HepG2 (cell line): Measurements from ENCODE around the gene RASL10A. TPM values are rescaled to one million over a fixed set of nuclear protein-coding genes. Genes with fewer than 3 reads are reported as not detected.

Source experiments
- ATAC-seq: fragments of 200-7000 bp; cut with Tn5 transposase; 3 replicates; pipeline ENCODE4 v1.9.1; 2020; ENCODE audit warnings: mild to moderate bottlenecking, moderate library complexity
- BruUV-seq: library from RNA; stranded (reverse); fragments of 400-500 nt; replicated peaks from 2 replicates; lab custom pipeline; 2021; lab: Mats Ljungman, UMichigan
- CTCF ChIA-PET: fragments of 300-600 bp; formaldehyde crosslinking; extraction: SDS; loops from one replicate; lab custom pipeline; 2021; ENCODE audit warnings: low total read pairs, inconsistent platforms, low intra/inter-chr PET ratio; lab: Yijun Ruan, JAX
- POLR2A ChIA-PET: fragments of 350-600 bp; sonication (Branson Sonifier 250); formaldehyde crosslinking; loops from one replicate; lab custom pipeline; 2020; ENCODE audit warnings: antibody characterized with exemption, inconsistent platforms; lab: Yijun Ruan, JAX
- DNase-seq: peaks from one replicate; pipeline ENCODE4 v3.0.0-alpha.2; 2015; ENCODE audit warnings: low spot score
- FAIRE-seq: peaks from 3 replicates; lab custom pipeline; 2011; peaks lifted over from hg19 to GRCh38; lab: Jason Lieb, UNC
- H2AFZ ChIP-seq: one replicate; pipeline ENCODE4 v1.6.1; 2011; ENCODE audit warnings: low read length, inconsistent platforms
- H3K27ac ChIP-seq: fragments of 300-600 bp; 3 replicates; pipeline ENCODE4 v1.8.0; 2011; ENCODE audit warnings: mixed run types, mild to moderate bottlenecking, mixed read lengths, low read length, inconsistent platforms; ENCODE audit not compliant: insufficient read depth; ENCODE audit errors: extremely low read length
- H3K27me3 ChIP-seq, 2 experiments: fragments of 200-600 bp in 1 of 2; 2 replicates in 1 of 2; 3 replicates in 1 of 2; pipeline versions ENCODE4 v1.6.0 to v1.8.0; 2011; ENCODE audit warnings: low read length in 2 of 2, mild to moderate bottlenecking in 2 of 2, moderate library complexity in 2 of 2, inconsistent platforms in 1 of 2; ENCODE audit not compliant: insufficient read depth in 2 of 2, control insufficient read depth in 1 of 2
- H3K36me3 ChIP-seq, 2 experiments: fragments of 200-600 bp in 1 of 2; replicated peaks in 1 of 2; 2 replicates in 1 of 2; 3 replicates in 1 of 2; pipeline versions ENCODE4 v1.5.1 to v1.8.0; 2011; ENCODE audit warnings: low read length in 2 of 2, inconsistent platforms in 1 of 2; ENCODE audit not compliant: insufficient read depth in 2 of 2, control insufficient read depth in 1 of 2
- H3K4me1 ChIP-seq: 2 replicates; pipeline ENCODE4 v1.5.1; 2012; ENCODE audit warnings: low read length, inconsistent platforms; ENCODE audit not compliant: insufficient read depth
- H3K4me2 ChIP-seq: 2 replicates; pipeline ENCODE4 v1.6.0; 2011; ENCODE audit warnings: low read depth, low read length, inconsistent platforms
- H3K4me3 ChIP-seq, 3 experiments: fragments of 200-600 bp in 1 of 3; sonication (generic), shearing (Covaris generic) in 1 of 3; replicated peaks in 1 of 3; 2 replicates each; pipeline ENCODE4 v1.5.1; 2011 to 2016; ENCODE audit warnings: low read length in 3 of 3, inconsistent platforms in 2 of 3, low read depth in 2 of 3, mild to moderate bottlenecking in 2 of 3, control low read depth in 1 of 3, mixed read lengths in 1 of 3; ENCODE audit not compliant: insufficient read depth in 1 of 3
- H3K79me2 ChIP-seq: one replicate; pipeline ENCODE4 v1.6.1; 2011; ENCODE audit warnings: low read length, inconsistent platforms; ENCODE audit not compliant: insufficient read depth
- H3K9ac ChIP-seq: 2 replicates; pipeline ENCODE4 v1.6.0; 2011; ENCODE audit warnings: mild to moderate bottlenecking, low read depth, low read length, inconsistent platforms; ENCODE audit not compliant: insufficient read depth
- H3K9me3 ChIP-seq: 2 replicates; pipeline ENCODE4 v1.5.1; 2012; ENCODE audit warnings: mild to moderate bottlenecking, low read length
- H4K20me1 ChIP-seq: 2 replicates; pipeline ENCODE4 v1.6.0; 2011; ENCODE audit warnings: inconsistent platforms, mild to moderate bottlenecking, low read length, moderate library complexity; ENCODE audit not compliant: insufficient read depth
- BCL3 ChIP-seq: sonication (generic); formaldehyde crosslinking; IDR thresholded peaks from 2 replicates; pipeline ENCODE4 v1.5.1; 2020; ENCODE audit warnings: mild to moderate bottlenecking, missing genetic modification reagents, moderate library complexity
- CTCF ChIP-seq: sonication (generic); formaldehyde crosslinking; IDR thresholded peaks from 2 replicates; pipeline ENCODE4 v1.5.0; 2020; ENCODE audit warnings: mild to moderate bottlenecking, missing genetic modification reagents, moderate library complexity
- ELF1 ChIP-seq: sonication (generic); formaldehyde crosslinking; IDR thresholded peaks from 2 replicates; pipeline ENCODE4 v1.4.0; 2020; ENCODE audit warnings: missing genetic modification reagents
- FOXA1 ChIP-seq, 2 experiments: fragments of 450-650 bp in 1 of 2; sonication (generic) in 1 of 2; formaldehyde crosslinking in 1 of 2; IDR thresholded peaks; 2 replicates each; pipeline versions ENCODE4 v1.4.0 to v1.6.1; 2016 to 2020; ENCODE audit warnings: missing genetic modification reagents in 1 of 2
- SAP130 ChIP-seq: IDR thresholded peaks from 2 replicates; pipeline ENCODE4 v1.6.1; 2016; ENCODE audit warnings: low read depth
- STAG1 ChIP-seq: sonication (generic); formaldehyde crosslinking; IDR thresholded peaks from 2 replicates; pipeline ENCODE4 v1.4.0; 2020; ENCODE audit warnings: missing genetic modification reagents
- ZBTB20 ChIP-seq: sonication (generic); formaldehyde crosslinking; IDR thresholded peaks from 2 replicates; pipeline ENCODE4 v1.8.1; 2023; ENCODE audit warnings: missing genetic modification reagents, low read depth, mild to moderate bottlenecking, borderline replicate concordance
- ZBTB46 ChIP-seq: sonication (generic); formaldehyde crosslinking; IDR thresholded peaks from 2 replicates; pipeline ENCODE4 v1.4.0; 2020; ENCODE audit warnings: mild to moderate bottlenecking, missing genetic modification reagents, borderline replicate concordance
- ZNF30 ChIP-seq: sonication (generic); formaldehyde crosslinking; IDR thresholded peaks from 2 replicates; pipeline ENCODE4 v1.5.0; 2020; ENCODE audit warnings: mild to moderate bottlenecking, missing genetic modification reagents
- ZNF501 ChIP-seq: sonication (generic); formaldehyde crosslinking; IDR thresholded peaks from 2 replicates; pipeline ENCODE4 v1.5.1; 2020; ENCODE audit warnings: mild to moderate bottlenecking, moderate library complexity, missing genetic modification reagents
- ZNF790 ChIP-seq: sonication (generic); formaldehyde crosslinking; IDR thresholded peaks from 2 replicates; pipeline ENCODE4 v1.8.0; 2022; ENCODE audit warnings: missing genetic modification reagents, mild to moderate bottlenecking, borderline replicate concordance
- ZSCAN30 ChIP-seq: sonication (generic); formaldehyde crosslinking; IDR thresholded peaks from 2 replicates; pipeline ENCODE4 v1.5.0; 2020; ENCODE audit warnings: mild to moderate bottlenecking, missing genetic modification reagents
- ZSCAN9 ChIP-seq: IDR thresholded peaks from 2 replicates; pipeline ENCODE4 v1.6.1; 2016; ENCODE audit warnings: borderline replicate concordance
- WGBS: methylation state at CpG from one replicate; pipeline ENCODE4 v1.1.6; 2017; ENCODE audit warnings: low lambda C conversion rate; 5-methylcytosine and 5-hydroxymethylcytosine counted together
- in situ Hi-C: cut with HindIII; loops from 2 replicates; pipeline ENCODE4 v1.10.0; 2017; ENCODE audit warnings: low pct_unique_long_range_greater_than_20kb; ENCODE audit not compliant: extremely low pct_ligation_motif_present
- intact Hi-C: fragments of 100-400 bp; cut with micrococcal nuclease; formaldehyde crosslinking; loops from one replicate; pipeline ENCODE4 v1.10.0; 2022; ENCODE audit not compliant: unreplicated experiment
- polyA plus RNA-seq, 8 experiments: library from polyadenylated mRNA; depleted of rRNA in 3 of 8; stranded (reverse) in 7 of 8; unstranded in 1 of 8; fragments of >200 nt; fragmentation: Illumina TruSeq in 4 of 8; extraction: Trizol in 4 of 8; gene quantifications; 2 replicates each; pipeline versions ENCODE4 v1.2.1 to v1.2.3, GENCODE V29; 2011 to 2016; ENCODE audit warnings: low read depth in 4 of 8, missing spikeins in 1 of 8, mixed read lengths in 1 of 8; ENCODE audit not compliant: insufficient read depth in 1 of 8
- total RNA-seq, 5 experiments: library from RNA; depleted of rRNA; stranded (reverse); fragments of >200 nt; fragmentation: Illumina TruSeq; extraction: Trizol; gene quantifications; 2 replicates each; pipeline ENCODE4 v1.2.3, GENCODE V29; 2016; ENCODE audit warnings: low read depth in 1 of 5
- TF ChIP-seq, protein P1 (sequence below): sonication (generic); formaldehyde crosslinking; IDR thresholded peaks from 2 replicates; pipeline ENCODE4 v1.4.0; 2020; ENCODE audit warnings: mild to moderate bottlenecking, missing genetic modification reagents
- TF ChIP-seq, protein P2 (sequence below): sonication (generic); formaldehyde crosslinking; IDR thresholded peaks from 2 replicates; pipeline ENCODE4 v1.4.0; 2020; ENCODE audit warnings: low read depth, mild to moderate bottlenecking, missing genetic modification reagents
- TF ChIP-seq, protein P3 (sequence below): sonication (generic); formaldehyde crosslinking; IDR thresholded peaks from 2 replicates; pipeline ENCODE4 v1.5.0; 2020; ENCODE audit warnings: missing genetic modification reagents

RASL10A gene
- total and polyA plus RNA-seq, 2 of the 13 experiments (the other 11 are each of a cell fraction or from before 2014, with no cell fraction given), result 0.05 to 0.22 TPM

- no peak for TF ChIP-seq ZBTB46 (CRISPR knock-in tag)
These were observed 8.1 kb upstream of the RASL10A start (continued) for GRCh38 chr22:29323641-29324040.

DNA sequence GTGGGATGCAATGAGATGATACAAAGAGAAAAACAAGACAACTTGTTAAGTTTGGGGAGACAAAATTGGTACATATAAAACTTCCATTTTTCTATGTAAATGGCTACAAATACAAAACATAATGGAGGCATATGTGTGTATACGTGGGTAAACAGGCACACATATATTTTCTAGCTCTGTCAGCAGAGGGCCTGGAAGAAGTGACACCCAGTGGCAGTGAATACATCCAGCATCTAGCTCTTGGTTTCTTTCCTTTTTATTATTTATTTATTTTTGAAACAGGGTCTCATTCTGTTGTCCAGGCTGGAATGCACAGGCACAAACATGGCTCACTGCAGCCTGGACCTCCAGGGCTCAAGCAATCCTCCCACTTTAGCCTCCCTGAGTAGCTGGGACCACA, 5.0 kb upstream of the RASL10A start:
- ATAC-seq (peak; percentile 80), FAIRE-seq (no peak), DNase-seq (peak; percentile 50)
- H2AFZ ChIP-seq, result no peak overlapping the region
- no TSS peak for BruUV-seq
- H3K4me3 ChIP-seq, result no peak overlapping the region
- no peak overlapping the region for H3K4me2 ChIP-seq
- H3K4me1 ChIP-seq, result no peaks in the 10 kb centered on the region
- no peak overlapping the region for H3K27ac ChIP-seq
- ChIA-PET POLR2A (interaction anchor here (1.0 kb wide), 1 partner anchor 17 kb away, joined by 3 read pairs; no protein-coding TSS in a partner anchor), CTCF (no interaction called here)
- H3K79me2 ChIP-seq, result no peaks in the 10 kb centered on the region
- H4K20me1 ChIP-seq, result no peaks in the 10 kb centered on the region; the same call in 1 of the 2 replicates
- intact Hi-C loops, result no loop called here
- in situ Hi-C loops, result no loop called here
- no peaks in the 10 kb centered on the region for H3K9me3 ChIP-seq
- H3K9ac ChIP-seq, result no peak overlapping the region
- WGBS, result 9% methylated on average over 1 of the region's 1 CpG
- H3K27me3 ChIP-seq, result peaks cover 2 to 17% of the 10 kb centered on the region in 2 experiments
- no peaks in the 10 kb centered on the region for H3K36me3 ChIP-seq
- TF ChIP-seq, protein P1, sequence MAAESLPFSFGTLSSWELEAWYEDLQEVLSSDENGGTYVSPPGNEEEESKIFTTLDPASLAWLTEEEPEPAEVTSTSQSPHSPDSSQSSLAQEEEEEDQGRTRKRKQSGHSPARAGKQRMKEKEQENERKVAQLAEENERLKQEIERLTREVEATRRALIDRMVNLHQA, result no peak
- TF ChIP-seq ELF1 (CRISPR knock-in tag) (no peak), ZSCAN30 (CRISPR knock-in tag) (no peak), STAG1 (CRISPR knock-in tag) (peak; percentile 30), SAP130 (CRISPR knock-in tag) (0 out of 2 replicates have a peak, but pooled peaks have one; percentile 17), ZNF790 (CRISPR knock-in tag) (no peak), CTCF (CRISPR knock-in tag) (peak; percentile 16; the same call in 1 of the 2 replicates), ZBTB20 (no peak), ZNF501 (CRISPR knock-in tag) (0 out of 2 replicates have a peak, but pooled peaks have one; percentile 16), FOXA1 (IDR thresholded peaks at IDR 0.05) (no peak), FOXA1 (CRISPR knock-in tag; IDR thresholded peaks at IDR 0.05) (0 out of 2 replicates have a peak, but pooled peaks have one; percentile 8), ZNF30 (CRISPR knock-in tag) (no peak), ZSCAN9 (no peak), BCL3 (CRISPR knock-in tag) (no peak)
- TF ChIP-seq, protein P2, sequence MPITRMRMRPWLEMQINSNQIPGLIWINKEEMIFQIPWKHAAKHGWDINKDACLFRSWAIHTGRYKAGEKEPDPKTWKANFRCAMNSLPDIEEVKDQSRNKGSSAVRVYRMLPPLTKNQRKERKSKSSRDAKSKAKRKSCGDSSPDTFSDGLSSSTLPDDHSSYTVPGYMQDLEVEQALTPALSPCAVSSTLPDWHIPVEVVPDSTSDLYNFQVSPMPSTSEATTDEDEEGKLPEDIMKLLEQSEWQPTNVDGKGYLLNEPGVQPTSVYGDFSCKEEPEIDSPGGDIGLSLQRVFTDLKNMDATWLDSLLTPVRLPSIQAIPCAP (CRISPR knock-in tag), result no peak
- TF ChIP-seq, protein P3, sequence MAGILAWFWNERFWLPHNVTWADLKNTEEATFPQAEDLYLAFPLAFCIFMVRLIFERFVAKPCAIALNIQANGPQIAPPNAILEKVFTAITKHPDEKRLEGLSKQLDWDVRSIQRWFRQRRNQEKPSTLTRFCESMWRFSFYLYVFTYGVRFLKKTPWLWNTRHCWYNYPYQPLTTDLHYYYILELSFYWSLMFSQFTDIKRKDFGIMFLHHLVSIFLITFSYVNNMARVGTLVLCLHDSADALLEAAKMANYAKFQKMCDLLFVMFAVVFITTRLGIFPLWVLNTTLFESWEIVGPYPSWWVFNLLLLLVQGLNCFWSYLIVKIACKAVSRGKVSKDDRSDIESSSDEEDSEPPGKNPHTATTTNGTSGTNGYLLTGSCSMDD (CRISPR knock-in tag), result no peak
